ENCODE data around the gene CCNB2.
"Not testable (repeated sequence)": the region's sequence is repeated elsewhere in the genome, so short reads cannot be mapped to it uniquely, and the experiment has no call there.

CCNB2 gene

DNA sequence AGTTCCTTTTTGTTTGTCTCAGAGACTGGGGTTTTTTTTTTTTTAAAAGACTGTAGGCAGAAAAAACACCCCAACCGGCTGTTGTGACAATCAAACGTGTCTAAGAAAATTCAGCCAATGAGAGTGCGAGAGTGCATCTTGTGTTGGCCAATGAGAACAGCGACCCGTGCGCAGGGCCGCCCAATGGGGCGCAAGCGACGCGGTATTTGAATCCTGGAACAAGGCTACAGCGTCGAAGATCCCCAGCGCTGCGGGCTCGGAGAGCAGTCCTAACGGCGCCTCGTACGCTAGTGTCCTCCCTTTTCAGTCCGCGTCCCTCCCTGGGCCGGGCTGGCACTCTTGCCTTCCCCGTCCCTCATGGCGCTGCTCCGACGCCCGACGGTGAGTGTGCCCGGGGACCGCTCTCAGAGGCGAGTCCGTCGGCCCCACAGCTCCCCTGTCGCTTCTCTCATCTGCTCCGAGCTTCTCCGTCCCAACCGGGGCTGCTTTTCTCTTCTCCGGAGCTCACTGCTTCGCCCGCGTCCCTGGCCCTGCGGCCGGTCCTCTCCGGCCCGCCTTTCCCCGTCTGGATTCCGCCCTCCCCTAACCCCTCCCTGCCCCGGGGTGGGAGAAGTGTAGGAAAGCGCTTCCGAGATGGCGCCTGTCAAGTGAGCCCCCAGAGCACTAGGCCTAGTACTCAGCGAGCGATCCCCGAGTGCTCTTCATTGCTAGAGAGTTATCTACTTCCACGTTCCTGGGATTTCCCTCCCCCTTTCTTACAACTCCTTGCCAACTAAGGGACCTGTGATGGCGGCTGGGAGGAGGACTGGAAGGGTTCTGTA lies at the start of gene CCNB2:
TSS of gene CCNB2 (plus strand) at position 235 of the 821 bp plus-strand sequence. CDS start at position 358, 123 bp downstream.
- DNase-seq (ENCODE audit: low read depth in 2 of 2): peak; percentile 57 to 68

DNA sequence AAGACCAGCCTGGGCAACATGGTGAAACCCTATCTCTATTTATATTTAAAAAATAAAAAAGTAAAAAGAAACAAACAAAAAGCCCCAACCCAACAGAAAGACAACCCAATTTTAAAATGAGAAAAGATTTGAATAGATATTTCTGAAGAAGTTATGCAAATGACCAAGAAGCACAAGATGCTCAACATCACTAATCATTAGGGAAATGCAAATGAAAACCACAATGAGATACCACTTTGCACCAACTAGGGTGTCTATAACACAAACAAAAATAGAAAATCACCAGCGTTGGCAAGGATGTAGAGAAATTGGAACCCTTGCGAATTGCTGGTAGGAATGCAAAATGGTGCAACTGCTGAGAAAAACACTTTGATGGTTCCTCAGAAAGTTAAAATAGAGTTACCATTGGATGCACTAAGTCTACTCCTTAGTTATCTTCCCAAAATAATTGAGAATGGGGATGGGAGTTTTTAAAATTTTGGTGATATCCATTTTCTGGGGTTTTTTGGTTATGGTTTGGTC lies 45.8 kb upstream of the CCNB2 start:
- DNase-seq (ENCODE audit: low read depth in 2 of 2): no peak

DNA sequence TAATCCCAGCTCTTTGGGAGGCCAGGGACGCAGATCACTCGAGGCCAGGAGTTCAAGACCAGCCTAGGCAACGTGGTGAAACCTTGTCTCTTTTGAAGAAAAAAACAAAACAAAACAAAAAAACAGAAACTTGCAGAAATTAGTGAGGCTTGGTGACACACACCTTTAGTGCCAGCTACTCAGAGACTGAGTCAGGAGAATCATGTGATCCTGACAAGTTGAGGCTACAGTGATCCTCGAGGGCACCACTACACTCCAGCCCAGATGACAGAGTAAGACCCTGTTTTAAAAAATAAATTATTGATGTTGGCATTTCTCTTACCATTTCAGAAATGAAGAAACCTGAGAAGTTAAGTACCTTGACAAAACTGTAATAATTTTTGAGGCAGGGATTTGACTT lies 44.6 kb upstream of the CCNB2 start:
- no peak for DNase-seq (ENCODE audit: low read depth in 2 of 2)

DNA sequence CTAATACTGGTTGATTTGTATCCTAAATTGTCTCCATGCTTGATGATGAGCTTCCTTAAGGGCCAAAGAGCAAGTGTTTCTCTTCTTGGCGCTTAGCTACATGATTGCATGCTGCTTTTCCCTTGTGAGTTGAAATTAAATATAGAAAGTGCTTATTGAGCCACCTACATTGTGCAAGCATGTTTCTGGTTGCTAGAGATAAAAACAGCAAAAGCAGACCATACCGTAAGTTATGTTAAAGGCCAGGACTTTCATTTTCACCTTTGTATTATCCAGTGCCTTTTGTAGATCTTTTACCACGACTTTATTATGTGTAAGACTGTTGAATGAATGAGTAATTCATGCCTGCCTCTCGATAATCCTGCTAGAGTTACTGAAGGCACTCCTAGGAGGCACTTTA lies 41.9 kb upstream of the CCNB2 start:
- DNase-seq (ENCODE audit: low read depth in 2 of 2): no peak

DNA sequence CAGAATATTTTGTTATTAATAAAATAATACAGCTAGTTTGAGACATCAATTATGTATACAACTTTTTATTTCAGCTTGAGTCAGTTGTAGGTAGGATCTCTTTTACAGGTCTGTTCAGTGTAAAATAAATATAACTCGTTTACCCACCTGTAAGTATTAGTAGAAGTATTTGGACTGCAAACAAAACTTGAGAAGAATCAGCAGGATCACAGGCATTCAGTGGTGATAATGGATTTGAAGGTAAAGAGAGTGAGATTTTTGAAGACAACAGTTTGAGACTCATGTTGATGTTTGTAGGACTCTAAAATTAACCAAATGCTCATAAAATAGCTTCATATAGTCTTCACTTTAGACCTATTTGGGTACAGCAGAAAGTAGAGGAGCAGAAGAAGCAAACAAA lies 35.5 kb upstream of the CCNB2 start:
- no peak for DNase-seq (ENCODE audit: low read depth in 2 of 2)

DNA sequence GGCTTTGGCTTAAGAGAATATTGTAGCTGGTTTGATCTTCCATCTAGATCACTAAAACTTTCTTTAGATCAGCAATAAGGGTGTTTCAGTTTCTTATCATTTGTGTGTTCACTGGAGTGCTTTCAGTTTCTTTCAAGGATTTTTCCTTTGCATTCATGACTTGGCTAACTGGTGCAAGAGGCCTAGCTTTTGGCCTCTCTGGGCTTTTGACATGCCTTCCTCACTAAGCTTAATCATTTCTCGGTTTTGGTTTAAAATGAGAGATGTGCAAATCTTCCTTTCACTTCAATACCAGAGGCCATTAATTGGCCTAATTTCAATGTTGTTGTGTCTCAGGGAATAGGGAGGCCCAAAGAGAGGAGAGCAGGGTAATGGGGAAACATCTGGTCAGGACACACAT lies 30.3 kb upstream of the CCNB2 start:
- no peak for DNase-seq (ENCODE audit: low read depth in 2 of 2)

DNA sequence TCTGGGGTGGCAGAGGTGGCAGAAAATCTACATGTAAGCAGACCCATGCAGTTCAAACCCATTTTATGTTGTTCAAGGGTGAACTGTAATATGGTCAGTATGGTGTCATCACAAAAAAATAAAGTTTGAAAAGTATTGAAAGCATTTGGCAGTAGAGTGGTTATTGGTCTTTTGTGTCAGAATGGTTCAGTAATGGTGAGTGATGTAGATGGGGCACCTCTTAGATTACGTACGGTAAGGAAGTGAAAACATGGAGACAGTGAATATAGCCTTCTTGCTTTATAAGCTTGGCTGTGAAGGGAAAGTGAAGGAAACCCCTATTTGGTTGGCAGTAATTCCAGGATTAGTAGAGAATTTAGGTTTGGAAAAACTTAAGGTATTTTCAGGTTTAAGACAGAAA lies 17.2 kb upstream of the CCNB2 start:
- no peak for DNase-seq (ENCODE audit: low read depth in 2 of 2)

DNA sequence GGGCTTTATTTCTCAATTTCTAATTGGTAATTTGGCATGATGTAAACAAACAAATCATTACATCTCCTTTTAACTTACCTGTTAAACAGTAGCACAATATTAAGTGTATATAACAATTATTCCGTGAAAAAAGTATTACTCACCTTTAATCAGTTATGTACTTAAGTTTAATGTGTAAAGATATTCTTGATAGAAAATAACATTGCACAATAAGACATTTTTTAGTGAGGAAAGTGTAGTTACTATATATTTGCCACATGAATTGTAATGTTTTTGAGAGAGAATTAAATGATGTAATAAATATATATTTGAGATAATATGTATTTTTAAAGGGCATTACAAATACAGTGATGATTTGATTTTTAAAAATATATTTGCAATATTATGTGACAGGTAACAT lies 10.9 kb upstream of the CCNB2 start:
- no peak for DNase-seq (ENCODE audit: low read depth in 2 of 2)

DNA sequence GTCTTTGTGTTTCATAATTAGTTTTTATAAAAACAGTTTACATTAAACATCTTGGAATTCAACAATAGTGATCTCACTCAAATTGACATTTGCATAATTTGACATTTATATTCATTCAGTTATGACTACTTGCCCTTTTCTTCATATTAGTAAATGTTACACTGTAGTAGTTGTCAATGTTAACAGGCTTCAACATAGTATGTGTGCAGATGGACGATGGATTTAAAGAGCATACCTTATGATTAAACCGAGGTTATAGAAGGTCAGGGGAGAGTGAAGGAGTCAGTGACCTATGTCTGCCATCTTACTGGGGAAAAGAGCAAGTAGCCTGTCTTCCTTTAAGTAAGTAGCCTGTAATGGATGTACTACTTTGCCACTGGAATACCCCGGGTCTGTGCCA lies 8.5 kb upstream of the CCNB2 start:
- no peak for DNase-seq (ENCODE audit: low read depth in 2 of 2)

DNA sequence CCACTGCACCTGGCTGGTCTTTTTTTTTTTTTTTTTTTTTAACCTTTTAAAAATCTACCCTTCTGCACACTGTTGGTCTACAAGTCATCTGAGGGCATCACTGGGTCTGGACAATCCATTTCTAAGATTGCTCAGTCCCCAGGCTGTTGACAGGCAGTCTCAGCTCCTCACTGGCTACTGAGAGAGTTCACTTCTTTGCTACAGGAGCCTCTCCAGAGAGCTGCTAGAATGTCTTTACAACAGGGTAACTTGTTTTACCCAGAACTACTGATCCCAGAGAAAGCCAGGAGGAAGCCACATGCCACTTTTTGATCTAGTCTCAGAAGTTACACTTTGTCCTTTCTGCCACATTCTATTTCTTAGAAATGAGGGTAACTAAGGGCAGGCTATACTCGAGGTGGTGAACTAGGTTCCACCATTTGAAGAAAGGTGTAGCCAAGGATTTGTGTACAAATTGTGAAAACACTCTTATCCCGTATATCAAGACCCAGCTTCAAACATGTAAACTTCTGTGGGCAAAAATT lies 5.7 kb upstream of the CCNB2 start:
- no peak for DNase-seq (ENCODE audit: low read depth in 2 of 2)

DNA sequence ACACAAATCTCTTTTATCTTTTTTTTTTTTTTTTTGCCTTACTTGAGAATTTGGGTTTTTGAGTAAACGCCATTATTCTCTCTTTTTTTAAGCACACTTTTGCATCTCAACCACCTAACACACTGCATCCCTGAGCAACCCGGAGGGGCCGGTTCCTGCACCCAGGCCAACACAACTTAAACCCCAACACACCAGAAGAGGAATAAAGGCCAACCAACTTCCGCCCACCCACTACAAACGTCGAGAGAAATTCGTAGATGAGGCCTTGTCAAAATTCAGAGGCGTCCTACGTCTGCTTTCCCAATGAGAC lies 389 bp upstream of the CCNB2 start:
- no peak for DNase-seq (ENCODE audit: low read depth in 2 of 2)

DNA sequence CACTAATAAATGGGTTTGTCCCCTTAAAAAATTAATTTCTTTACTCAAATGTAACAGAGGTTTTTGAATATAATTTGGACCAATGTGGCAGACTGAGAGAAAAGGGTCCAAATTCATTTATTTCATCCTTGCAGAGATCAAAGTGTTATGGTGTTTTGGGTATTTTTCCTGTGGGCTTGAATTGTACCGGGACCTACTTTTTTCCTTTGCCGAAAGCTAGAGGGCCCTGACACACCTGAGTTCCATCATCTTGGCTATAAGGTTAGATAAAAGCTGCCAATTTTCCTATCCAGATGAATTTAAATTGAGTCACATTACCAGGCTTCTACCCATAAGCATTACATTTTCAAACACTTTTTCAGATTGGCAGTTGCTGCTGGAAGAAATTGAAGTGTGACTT lies 908 bp downstream of the CCNB2 start:
- no peak for DNase-seq (ENCODE audit: low read depth in 2 of 2)

DNA sequence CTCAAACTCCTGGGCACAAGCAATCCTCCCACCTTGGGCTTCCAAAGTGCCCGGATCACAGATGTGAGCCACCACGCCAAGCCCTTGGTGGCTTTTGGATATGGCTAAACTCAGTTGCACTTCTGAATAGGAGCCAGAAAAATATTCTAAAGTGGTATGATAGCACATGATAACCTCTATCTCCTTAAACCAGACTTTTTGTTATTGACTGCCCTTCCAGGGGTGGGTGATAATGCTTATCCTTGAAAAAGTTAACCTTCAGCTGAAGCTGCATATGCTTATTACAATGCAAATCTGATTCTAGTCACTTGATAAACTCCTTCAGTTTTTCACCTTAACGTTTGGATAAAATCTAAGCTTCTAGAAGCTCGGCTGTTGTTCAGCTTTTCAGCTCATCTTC lies 6.3 kb downstream of the CCNB2 start:
- DNase-seq (ENCODE audit: low read depth in 2 of 2): no peak

DNA sequence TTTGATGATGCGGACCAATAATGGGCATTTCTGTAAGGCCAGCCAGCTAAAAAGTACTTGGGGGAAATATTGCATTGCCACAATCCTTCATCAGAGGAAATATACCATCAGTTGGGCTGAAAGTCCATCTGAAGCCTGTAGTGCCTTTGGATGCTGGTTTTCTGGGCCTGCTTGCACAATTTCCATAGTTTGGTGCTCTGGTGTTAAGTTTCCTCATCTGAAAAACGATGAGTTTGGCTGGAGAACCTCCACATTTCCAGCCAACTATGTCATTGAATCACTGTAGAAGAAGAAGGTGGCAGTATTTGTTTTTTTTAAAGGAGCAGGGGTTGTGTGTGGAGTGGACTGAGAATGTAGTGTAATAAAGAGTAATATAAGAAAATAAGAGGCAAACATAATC lies 10.1 kb downstream of the CCNB2 start:
- DNase-seq (ENCODE audit: low read depth in 2 of 2): no peak

DNA sequence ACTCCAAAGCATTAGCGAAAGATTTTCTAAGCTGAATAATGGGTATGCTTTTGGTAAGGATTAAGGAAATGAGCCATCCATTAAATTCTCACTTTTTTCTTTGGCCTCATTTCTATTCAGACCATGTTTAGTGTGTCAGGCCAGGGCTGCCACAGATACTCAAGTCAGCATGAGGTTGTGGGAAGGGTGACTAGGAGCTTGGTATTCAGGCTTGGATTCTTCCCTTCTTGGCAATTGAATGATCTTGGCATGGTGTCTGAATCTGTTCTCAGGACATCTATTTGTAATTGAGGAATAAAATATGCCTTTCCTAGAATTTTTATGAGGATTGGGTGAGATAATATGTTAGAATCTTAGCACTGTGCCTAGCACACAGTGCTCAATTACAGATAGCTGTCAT lies 11.2 kb downstream of the CCNB2 start:
- no peak for DNase-seq (ENCODE audit: low read depth in 2 of 2)

DNA sequence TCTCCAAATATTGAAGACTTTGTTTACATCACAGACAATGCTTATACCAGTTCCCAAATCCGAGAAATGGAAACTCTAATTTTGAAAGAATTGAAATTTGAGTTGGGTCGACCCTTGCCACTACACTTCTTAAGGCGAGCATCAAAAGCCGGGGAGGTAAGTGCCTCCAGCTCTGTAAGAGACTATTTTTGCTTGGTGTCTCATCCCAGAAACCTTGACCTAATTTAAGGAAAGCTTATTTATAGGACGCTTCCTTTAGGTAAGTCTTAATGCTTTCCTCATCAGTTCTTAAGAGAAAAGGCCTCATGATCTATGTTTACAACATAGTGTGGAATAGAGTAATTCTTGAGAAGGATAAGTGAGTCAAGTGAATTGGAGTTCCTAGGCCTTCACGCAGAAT lies 11.8 kb downstream of the CCNB2 start:
- DNase-seq (ENCODE audit: low read depth in 2 of 2): no peak

DNA sequence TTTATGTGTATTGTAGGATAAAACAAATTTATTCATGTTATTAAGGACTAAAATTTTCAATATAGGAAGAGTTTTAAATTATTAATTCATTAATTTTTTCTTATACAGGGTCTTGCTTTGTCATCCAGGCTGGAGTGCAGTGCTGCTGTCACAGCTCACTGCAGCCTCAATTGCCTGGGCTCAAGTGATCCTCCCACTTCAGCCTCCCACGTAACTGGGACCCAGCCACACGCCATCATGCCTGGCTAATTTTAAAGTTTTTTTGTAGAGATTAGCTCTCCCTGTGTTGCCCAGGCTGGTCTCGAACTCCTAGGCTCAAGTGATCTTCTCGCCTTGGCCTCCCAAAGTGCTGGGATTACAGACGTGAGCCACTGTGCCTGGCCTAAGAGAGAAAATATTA lies 14.7 kb downstream of the CCNB2 start:
- DNase-seq (ENCODE audit: low read depth in 2 of 2): no peak

DNA sequence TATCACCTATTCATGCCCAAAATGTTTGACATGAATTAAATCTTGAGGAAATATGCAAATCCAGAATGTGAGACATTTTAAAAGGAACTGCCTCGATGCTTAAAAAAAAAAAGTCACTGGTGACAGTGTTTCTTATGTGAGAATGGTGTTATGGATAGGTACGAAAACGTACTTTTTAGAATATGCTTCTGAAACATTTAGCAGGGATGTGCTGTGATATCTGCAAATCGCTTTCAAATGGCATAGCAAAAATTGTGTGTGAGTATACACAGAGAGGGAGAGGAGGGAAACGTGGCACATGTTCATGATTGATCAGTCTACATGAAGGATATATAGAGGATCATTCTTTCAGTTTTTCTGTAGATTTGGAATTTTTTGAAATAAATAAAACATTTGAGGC lies 16.0 kb downstream of the CCNB2 start:
- no peak for DNase-seq (ENCODE audit: low read depth in 2 of 2)

DNA sequence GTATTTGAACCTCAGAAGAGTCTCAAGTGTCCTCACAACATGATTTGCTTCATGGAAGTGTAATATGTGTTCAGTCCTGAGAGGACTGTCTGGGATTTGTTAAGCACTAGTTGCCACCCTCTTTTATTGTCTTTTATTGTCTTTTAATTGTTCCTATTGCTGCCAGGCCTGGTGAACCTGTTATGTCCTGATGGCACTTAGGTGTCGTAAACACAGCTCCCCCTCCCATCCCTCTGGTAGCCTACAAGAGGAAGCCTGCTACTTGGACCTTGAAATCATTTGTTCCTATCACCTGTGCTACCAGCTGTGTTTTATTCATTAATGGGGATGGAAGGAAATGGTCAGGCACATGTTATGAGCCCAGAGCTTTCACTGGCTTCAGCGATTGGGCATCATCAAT lies 19.3 kb downstream of the CCNB2 start:
- no peak for DNase-seq (ENCODE audit: low read depth in 2 of 2)

DNA sequence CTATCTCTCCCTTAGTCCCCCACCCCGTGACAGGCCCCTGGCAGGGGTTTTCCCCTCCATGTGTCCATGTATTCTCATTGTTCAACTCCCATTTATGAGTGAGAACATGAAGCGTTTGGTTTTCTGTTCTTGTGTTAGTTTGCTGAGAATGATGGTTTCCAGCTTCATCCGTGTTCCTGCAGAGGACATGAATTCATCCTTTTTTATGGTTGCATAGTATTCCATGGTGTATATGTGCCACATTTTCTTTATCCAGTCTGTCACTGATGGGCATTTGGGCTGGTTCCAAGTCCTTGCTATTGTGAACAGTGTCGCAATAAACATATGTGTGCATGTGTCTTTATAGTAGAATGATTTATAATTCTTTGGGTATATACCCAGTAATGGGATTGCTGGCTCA lies 20.7 kb downstream of the CCNB2 start:
- DNase-seq (ENCODE audit: low read depth in 2 of 2): not testable (repeated sequence)

DNA sequence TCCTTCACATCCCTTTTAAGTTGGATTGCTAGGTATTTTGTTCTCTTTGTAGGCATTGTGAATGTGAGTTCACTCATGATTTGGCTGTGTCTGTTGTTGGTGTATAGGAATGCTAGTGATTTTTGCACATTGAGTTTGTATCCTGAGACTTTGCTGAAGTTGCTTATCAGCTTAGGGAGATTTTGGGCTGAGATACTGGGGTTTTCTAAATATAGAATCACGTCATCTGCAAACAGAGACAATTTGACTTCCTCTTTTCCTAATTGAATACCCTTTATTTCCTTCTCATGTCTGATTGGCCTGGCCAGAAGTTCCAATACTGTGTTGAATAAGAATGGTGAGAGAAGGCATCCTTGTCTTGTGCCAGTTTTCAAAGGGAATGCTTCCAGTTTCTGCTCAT lies 22.3 kb downstream of the CCNB2 start:
- DNase-seq (ENCODE audit: low read depth in 2 of 2): not testable (repeated sequence)

DNA sequence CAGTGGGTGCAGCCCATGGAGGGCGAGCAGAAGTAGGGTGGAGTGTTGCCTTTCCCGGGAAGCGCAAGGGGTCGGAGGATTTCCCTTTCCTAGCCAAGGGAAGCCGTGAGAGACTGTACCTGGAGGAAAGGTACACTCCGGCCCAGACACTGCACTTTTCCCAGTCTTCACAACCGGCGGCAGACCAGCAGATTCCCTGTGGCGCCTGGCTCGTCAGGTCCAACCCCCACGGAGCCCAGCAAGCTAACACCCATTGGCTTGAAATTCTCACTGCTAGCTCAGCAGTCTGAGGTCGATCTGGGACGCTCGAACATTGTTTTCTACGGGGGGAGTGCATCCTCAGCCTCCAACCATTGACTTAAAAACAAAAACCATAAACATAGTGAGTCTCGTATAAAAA lies 26.5 kb downstream of the CCNB2 start:
- no peak for DNase-seq (ENCODE audit: low read depth in 2 of 2)

DNA sequence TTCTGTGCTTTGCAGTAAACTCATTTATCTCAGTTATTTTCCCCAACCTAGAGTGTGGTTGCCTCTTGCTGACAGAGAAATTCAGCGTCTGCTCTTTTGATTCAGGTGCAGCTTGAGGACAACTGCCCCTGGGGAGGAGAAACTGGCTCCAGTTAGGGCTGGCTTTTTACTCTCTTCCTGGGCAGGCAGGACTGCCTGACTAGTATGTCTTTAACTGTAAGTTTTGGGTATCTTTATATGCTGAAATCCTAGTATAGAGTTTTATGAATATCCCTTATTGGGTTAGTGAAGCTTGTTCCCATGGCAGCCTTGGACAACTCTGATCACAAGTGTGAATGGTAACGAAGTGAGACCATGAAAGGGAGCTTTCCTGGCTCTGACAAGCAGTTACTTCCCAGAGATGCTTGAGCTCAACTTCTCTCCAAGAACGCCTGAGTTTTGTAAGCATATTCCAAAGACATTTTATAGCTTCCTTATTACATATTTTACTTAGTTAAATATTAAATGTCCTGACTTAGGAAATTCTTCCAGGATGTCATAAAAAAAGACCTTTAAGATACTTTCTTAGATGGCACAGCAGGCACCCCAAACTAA lies 27.1 kb downstream of the CCNB2 start:
- DNase-seq (ENCODE audit: low read depth in 2 of 2): no peak

Data from activated CD8-positive, alpha-beta memory T cell treated with anti-CD3 and anti-CD28 coated beads for 4 hours (primary cell).